ENCODE results near the gene RARS1. TPM values are rescaled to one million over a fixed set of nuclear protein-coding genes. Genes with fewer than 3 reads are reported as not detected.
A peak's percentile ranks its signal among the peaks of the same experiment; 100 is the strongest.

Gene RARS1
- total and polyA plus RNA-seq, 2 experiments from 2014 or later, result 75.1 to 129 TPM

- TF ChIP-seq ETS1 (IDR thresholded peaks at IDR 0.05), result no peak
- TF ChIP-seq REST (IDR thresholded peaks at IDR 0.05; ENCODE audit: unreplicated experiment), result no peak
- TF ChIP-seq ZNF331 (CRISPR knock-in tag; IDR thresholded peaks at IDR 0.05; ENCODE audit: low read depth), result no peak
- no peak for TF ChIP-seq EZH2phosphoT487 (IDR thresholded peaks at IDR 0.05; ENCODE audit: unreplicated experiment)
- TF ChIP-seq ZNF114 (CRISPR knock-in tag; IDR thresholded peaks at IDR 0.05), result no peak
- no peak for TF ChIP-seq CREB1 (CRISPR knock-in tag; IDR thresholded peaks at IDR 0.05; ENCODE audit: low read depth)
- TF ChIP-seq, protein P1, sequence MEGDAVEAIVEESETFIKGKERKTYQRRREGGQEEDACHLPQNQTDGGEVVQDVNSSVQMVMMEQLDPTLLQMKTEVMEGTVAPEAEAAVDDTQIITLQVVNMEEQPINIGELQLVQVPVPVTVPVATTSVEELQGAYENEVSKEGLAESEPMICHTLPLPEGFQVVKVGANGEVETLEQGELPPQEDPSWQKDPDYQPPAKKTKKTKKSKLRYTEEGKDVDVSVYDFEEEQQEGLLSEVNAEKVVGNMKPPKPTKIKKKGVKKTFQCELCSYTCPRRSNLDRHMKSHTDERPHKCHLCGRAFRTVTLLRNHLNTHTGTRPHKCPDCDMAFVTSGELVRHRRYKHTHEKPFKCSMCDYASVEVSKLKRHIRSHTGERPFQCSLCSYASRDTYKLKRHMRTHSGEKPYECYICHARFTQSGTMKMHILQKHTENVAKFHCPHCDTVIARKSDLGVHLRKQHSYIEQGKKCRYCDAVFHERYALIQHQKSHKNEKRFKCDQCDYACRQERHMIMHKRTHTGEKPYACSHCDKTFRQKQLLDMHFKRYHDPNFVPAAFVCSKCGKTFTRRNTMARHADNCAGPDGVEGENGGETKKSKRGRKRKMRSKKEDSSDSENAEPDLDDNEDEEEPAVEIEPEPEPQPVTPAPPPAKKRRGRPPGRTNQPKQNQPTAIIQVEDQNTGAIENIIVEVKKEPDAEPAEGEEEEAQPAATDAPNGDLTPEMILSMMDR (conservative IDR thresholded peaks at IDR 0.05; ENCODE audit: low read depth in 2 of 2), result no peak
- TF ChIP-seq NANOG (IDR thresholded peaks at IDR 0.05; ENCODE audit: borderline replicate concordance), result no peak
- no peak for TF ChIP-seq STAT1 (IDR thresholded peaks at IDR 0.05; ENCODE audit: unreplicated experiment)
- no peak for TF ChIP-seq JUNB (IDR thresholded peaks at IDR 0.05; ENCODE audit: unreplicated experiment)
These were observed 42.1 kb upstream of the RARS1 start (continued) for GRCh38 chr5:168443950-168444700.

GRCh38 chr5:168446983-168447619, 39.2 kb upstream of the RARS1 start:
- Histone ChIP-seq H3K4me1 (ENCODE audit: insufficient read depth) (no peaks in the 10 kb centered on the region), H3K4me3 (no peak overlapping the region), H3F3A (replicated peaks; ENCODE audit: low read depth) (no peaks in the 10 kb centered on the region), H3K27ac (ENCODE audit: low read depth) (0 out of 2 replicates have a peak overlapping the region, but pooled peaks have one; percentile 50), H4K20me1 (replicated peaks; ENCODE audit: insufficient read depth) (no peaks in the 10 kb centered on the region), H3K36me3 (ENCODE audit: insufficient read depth) (peaks cover 4% of the 10 kb centered on the region; the same call in 1 of the 2 replicates), H3K9me2 (ENCODE audit: insufficient read depth) (no peaks in the 10 kb centered on the region), H3K4me2 (no peak overlapping the region), H3K79me2 (replicated peaks; ENCODE audit: insufficient read depth) (no peaks in the 10 kb centered on the region), H2AFZ (no peak overlapping the region), H3K27me3 (ENCODE audit: insufficient read depth) (no peaks in the 10 kb centered on the region)
- H3K4me1 Mint-ChIP-seq, result no peaks in the 10 kb centered on the region
- no peak overlapping the region for H3K4me3 Mint-ChIP-seq
- no peak overlapping the region for H3K27ac Mint-ChIP-seq
- peaks cover 4% of the 10 kb centered on the region for H3K27me3 Mint-ChIP-seq (ENCODE audit: insufficient read depth, low read depth, poor library complexity)
- peaks cover 29% of the 10 kb centered on the region for H3K36me3 Mint-ChIP-seq (ENCODE audit: low read depth)
- DNase-seq (ENCODE audit: low spot score), result no peak
- ATAC-seq, result no peak
- no peaks in the 10 kb centered on the region for H3K9me3 Mint-ChIP-seq
- no peak for TF ChIP-seq ZNF114 (CRISPR knock-in tag; IDR thresholded peaks at IDR 0.05)
- TF ChIP-seq, protein P2, sequence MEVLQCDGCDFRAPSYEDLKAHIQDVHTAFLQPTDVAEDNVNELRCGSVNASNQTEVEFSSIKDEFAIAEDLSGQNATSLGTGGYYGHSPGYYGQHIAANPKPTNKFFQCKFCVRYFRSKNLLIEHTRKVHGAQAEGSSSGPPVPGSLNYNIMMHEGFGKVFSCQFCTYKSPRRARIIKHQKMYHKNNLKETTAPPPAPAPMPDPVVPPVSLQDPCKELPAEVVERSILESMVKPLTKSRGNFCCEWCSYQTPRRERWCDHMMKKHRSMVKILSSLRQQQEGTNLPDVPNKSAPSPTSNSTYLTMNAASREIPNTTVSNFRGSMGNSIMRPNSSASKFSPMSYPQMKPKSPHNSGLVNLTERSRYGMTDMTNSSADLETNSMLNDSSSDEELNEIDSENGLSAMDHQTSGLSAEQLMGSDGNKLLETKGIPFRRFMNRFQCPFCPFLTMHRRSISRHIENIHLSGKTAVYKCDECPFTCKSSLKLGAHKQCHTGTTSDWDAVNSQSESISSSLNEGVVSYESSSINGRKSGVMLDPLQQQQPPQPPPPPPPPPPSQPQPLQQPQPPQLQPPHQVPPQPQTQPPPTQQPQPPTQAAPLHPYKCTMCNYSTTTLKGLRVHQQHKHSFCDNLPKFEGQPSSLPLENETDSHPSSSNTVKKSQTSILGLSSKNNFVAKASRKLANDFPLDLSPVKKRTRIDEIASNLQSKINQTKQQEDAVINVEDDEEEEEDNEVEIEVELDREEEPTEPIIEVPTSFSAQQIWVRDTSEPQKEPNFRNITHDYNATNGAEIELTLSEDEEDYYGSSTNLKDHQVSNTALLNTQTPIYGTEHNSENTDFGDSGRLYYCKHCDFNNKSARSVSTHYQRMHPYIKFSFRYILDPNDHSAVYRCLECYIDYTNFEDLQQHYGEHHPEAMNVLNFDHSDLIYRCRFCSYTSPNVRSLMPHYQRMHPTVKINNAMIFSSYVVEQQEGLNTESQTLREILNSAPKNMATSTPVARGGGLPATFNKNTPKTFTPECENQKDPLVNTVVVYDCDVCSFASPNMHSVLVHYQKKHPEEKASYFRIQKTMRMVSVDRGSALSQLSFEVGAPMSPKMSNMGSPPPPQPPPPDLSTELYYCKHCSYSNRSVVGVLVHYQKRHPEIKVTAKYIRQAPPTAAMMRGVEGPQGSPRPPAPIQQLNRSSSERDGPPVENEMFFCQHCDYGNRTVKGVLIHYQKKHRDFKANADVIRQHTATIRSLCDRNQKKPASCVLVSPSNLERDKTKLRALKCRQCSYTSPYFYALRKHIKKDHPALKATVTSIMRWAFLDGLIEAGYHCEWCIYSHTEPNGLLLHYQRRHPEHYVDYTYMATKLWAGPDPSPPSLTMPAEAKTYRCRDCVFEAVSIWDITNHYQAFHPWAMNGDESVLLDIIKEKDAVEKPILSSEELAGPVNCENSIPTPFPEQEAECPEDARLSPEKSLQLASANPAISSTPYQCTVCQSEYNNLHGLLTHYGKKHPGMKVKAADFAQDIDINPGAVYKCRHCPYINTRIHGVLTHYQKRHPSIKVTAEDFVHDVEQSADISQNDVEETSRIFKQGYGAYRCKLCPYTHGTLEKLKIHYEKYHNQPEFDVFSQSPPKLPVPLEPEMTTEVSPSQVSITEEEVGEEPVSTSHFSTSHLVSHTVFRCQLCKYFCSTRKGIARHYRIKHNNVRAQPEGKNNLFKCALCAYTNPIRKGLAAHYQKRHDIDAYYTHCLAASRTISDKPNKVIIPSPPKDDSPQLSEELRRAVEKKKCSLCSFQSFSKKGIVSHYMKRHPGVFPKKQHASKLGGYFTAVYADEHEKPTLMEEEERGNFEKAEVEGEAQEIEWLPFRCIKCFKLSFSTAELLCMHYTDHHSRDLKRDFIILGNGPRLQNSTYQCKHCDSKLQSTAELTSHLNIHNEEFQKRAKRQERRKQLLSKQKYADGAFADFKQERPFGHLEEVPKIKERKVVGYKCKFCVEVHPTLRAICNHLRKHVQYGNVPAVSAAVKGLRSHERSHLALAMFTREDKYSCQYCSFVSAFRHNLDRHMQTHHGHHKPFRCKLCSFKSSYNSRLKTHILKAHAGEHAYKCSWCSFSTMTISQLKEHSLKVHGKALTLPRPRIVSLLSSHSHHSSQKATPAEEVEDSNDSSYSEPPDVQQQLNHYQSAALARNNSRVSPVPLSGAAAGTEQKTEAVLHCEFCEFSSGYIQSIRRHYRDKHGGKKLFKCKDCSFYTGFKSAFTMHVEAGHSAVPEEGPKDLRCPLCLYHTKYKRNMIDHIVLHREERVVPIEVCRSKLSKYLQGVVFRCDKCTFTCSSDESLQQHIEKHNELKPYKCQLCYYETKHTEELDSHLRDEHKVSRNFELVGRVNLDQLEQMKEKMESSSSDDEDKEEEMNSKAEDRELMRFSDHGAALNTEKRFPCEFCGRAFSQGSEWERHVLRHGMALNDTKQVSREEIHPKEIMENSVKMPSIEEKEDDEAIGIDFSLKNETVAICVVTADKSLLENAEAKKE (CRISPR knock-in tag; IDR thresholded peaks at IDR 0.05), result no peak
